ENCODE results near the gene CRYBA2.

GRCh38 chr2:219022041-219022440 lies 28.8 kb upstream of the CRYBA2 start:
- TF ChIP-seq CTCF (IDR thresholded peaks at IDR 0.05 in 4 of 5, conservative IDR thresholded peaks at IDR 0.05 in 1 of 5) (no peak), POLR2A (IDR thresholded peaks at IDR 0.05) (no peak)

All from gastrocnemius medialis (tissue), 4 donors.